HCT116 (cell line): ENCODE data around the gene BRINP3. TPM values are rescaled to one million over a fixed set of nuclear protein-coding genes. Genes with fewer than 3 reads are reported as not detected.

Source experiments
- ATAC-seq: fragments of 200-7000 bp; cut with Tn5 transposase; 2 replicates; pipeline ENCODE4 v1.9.1; 2020; ENCODE audit warnings: mild to moderate bottlenecking, moderate library complexity
- BruUV-seq: library from RNA; stranded (reverse); fragments of 400-500 nt; replicated peaks from 2 replicates; lab custom pipeline; 2021; lab: Mats Ljungman, UMichigan
- CTCF ChIA-PET: fragments of 300-600 bp; sonication (Branson Sonifier 250); formaldehyde crosslinking; loops from one replicate; lab custom pipeline; 2021; ENCODE audit warnings: antibody characterized with exemption; lab: Charles Lee
- POLR2A ChIA-PET: fragments of 300-600, 350-600 bp; sonication (Branson Sonifier 250); formaldehyde crosslinking; loops from one replicate; lab custom pipeline; 2021; ENCODE audit warnings: antibody characterized with exemption; lab: Charles Lee
- RAD21 ChIA-PET, 2 experiments: fragments of 300-600 bp; sonication (Branson Sonifier 250); formaldehyde crosslinking; loops; one replicate each; lab custom pipeline; 2023; ENCODE audit warnings: low total read pairs in 2 of 2; ENCODE audit not compliant: uncharacterized antibody in 2 of 2, unreplicated experiment in 2 of 2, low non-redundant PET in 1 of 2; lab: Charles Lee
- DNase-seq: peaks from one replicate; pipeline ENCODE4 v3.0.0-alpha.2; 2010; ENCODE audit warnings: low read depth, low spot score
- H2AFZ ChIP-seq: fragments of 200-600 bp; shearing (Covaris generic), sonication (generic); 2 replicates; pipeline ENCODE4 v1.6.1; 2017; ENCODE audit warnings: low read depth, mixed run types, mixed read lengths, antibody characterized with exemption, low read length; ENCODE audit not compliant: poor library complexity, severe bottlenecking
- H3K27ac ChIP-seq: 2 replicates; pipeline ENCODE4 v1.5.1; 2012; ENCODE audit warnings: low read depth, low read length
- H3K27me3 ChIP-seq: fragments of 200-600 bp; sonication (generic); 2 replicates; pipeline ENCODE4 v1.6.1; 2016; ENCODE audit warnings: mixed run types, low read length, mixed read lengths; ENCODE audit not compliant: insufficient read depth
- H3K36me3 ChIP-seq, 2 experiments: fragments of 200-500 bp in 1 of 2; fragments of 200-600 bp in 1 of 2; sonication (Bioruptor generic) in 1 of 2; sonication (generic) in 1 of 2; 2 replicates each; pipeline versions ENCODE4 v1.5.1 to v1.6.1; 2014 to 2016; ENCODE audit warnings: low read length in 2 of 2, inconsistent platforms in 1 of 2, mixed read lengths in 1 of 2, mixed run types in 1 of 2; ENCODE audit not compliant: insufficient read depth in 2 of 2, control insufficient read depth in 1 of 2
- H3K4me1 ChIP-seq, 2 experiments: fragments of 200-600 bp in 1 of 2; sonication (generic) in 1 of 2; 2 replicates each; pipeline versions ENCODE4 v1.5.1 to v1.6.1; 2012 to 2017; ENCODE audit warnings: low read length in 2 of 2, inconsistent platforms in 1 of 2, mild to moderate bottlenecking in 1 of 2, mixed read lengths in 1 of 2, mixed run types in 1 of 2, moderate library complexity in 1 of 2; ENCODE audit not compliant: insufficient read depth in 2 of 2, control insufficient read depth in 1 of 2
- H3K4me2 ChIP-seq: fragments of 200-600 bp; sonication (generic); 2 replicates; pipeline ENCODE4 v1.6.1; 2017; ENCODE audit warnings: mixed run types, low read length, mixed read lengths
- H3K4me3 ChIP-seq, 2 experiments: fragments of 200-600 bp in 1 of 2; sonication (generic) in 1 of 2; replicated peaks in 1 of 2; 2 replicates each; pipeline ENCODE4 v1.5.1; 2011 to 2016; ENCODE audit warnings: low read length in 2 of 2, control low read depth in 1 of 2, low read depth in 1 of 2, mild to moderate bottlenecking in 1 of 2, mixed read lengths in 1 of 2, mixed run types in 1 of 2
- H3K79me2 ChIP-seq: fragments of 200-600 bp; sonication (generic); 2 replicates; pipeline ENCODE4 v1.6.1; 2017; ENCODE audit warnings: mild to moderate bottlenecking, mixed run types, low read length, moderate library complexity, mixed read lengths; ENCODE audit not compliant: insufficient read depth
- H3K9ac ChIP-seq: fragments of 200-600 bp; sonication (generic); 2 replicates; pipeline ENCODE4 v1.6.1; 2016; ENCODE audit warnings: low read length, mixed read lengths
- H3K9me2 ChIP-seq: fragments of 200-600 bp; sonication (generic), shearing (Covaris generic); 2 replicates; pipeline ENCODE4 v1.6.1; 2017; ENCODE audit warnings: mixed run types, mild to moderate bottlenecking, moderate library complexity; ENCODE audit not compliant: insufficient read depth
- H3K9me3 ChIP-seq, 2 experiments: fragments of 200-500 bp in 1 of 2; fragments of 200-600 bp in 1 of 2; sonication (Bioruptor generic) in 1 of 2; sonication (generic) in 1 of 2; 2 replicates each; pipeline ENCODE4 v1.6.1; 2014 to 2017; ENCODE audit warnings: low read length in 2 of 2, mixed read lengths in 2 of 2, inconsistent platforms in 1 of 2, low read depth in 1 of 2, mild to moderate bottlenecking in 1 of 2, mixed run types in 1 of 2, moderate library complexity in 1 of 2; ENCODE audit not compliant: control insufficient read depth in 1 of 2, insufficient read depth in 1 of 2
- H4K20me1 ChIP-seq: fragments of 200-600 bp; sonication (generic), shearing (Covaris generic); 2 replicates; pipeline ENCODE4 v1.6.1; 2017; ENCODE audit warnings: mixed run types, mild to moderate bottlenecking, moderate library complexity; ENCODE audit not compliant: insufficient read depth
- CEBPB ChIP-seq: IDR thresholded peaks from 2 replicates; pipeline ENCODE4 v1.6.1; 2012; ENCODE audit warnings: low read depth
- EGR1 ChIP-seq: IDR thresholded peaks from 2 replicates; pipeline ENCODE4 v1.6.1; 2012; ENCODE audit warnings: low read depth
- ELF1 ChIP-seq: IDR thresholded peaks from 2 replicates; pipeline ENCODE4 v1.6.1; 2012; ENCODE audit warnings: low read depth, borderline replicate concordance
- EZH2phosphoT487 ChIP-seq: fragments of 200-600 bp; IDR thresholded peaks from 2 replicates; pipeline ENCODE4 v1.6.1; 2018; ENCODE audit warnings: antibody characterized with exemption, borderline replicate concordance
- FOSL1 ChIP-seq: IDR thresholded peaks from 2 replicates; pipeline ENCODE4 v1.6.1; 2012; ENCODE audit warnings: low read depth
- JUND ChIP-seq: IDR thresholded peaks from 2 replicates; pipeline ENCODE4 v1.6.1; 2012
- POLR2A ChIP-seq: IDR thresholded peaks from 2 replicates; pipeline ENCODE4 v1.7.0; 2011; ENCODE audit warnings: borderline replicate concordance; ENCODE audit not compliant: insufficient read depth, insufficient read length; ENCODE audit errors: extremely low read depth
- POLR2AphosphoS5 ChIP-seq: IDR thresholded peaks from 2 replicates; pipeline ENCODE4 v1.6.1; 2011; ENCODE audit warnings: mild to moderate bottlenecking, low read depth, low read length, moderate library complexity
- RAD21 ChIP-seq: IDR thresholded peaks from 2 replicates; pipeline ENCODE4 v1.6.1; 2012; ENCODE audit warnings: low read depth, mild to moderate bottlenecking
- SIN3A ChIP-seq: IDR thresholded peaks from 2 replicates; pipeline ENCODE4 v1.6.1; 2012; ENCODE audit warnings: low read depth
- SP1 ChIP-seq: IDR thresholded peaks from 2 replicates; pipeline ENCODE4 v1.6.1; 2012; ENCODE audit warnings: low read depth
- SRF ChIP-seq: IDR thresholded peaks from 2 replicates; pipeline ENCODE4 v1.6.1; 2012; ENCODE audit warnings: low read depth
- YY1 ChIP-seq: IDR thresholded peaks from 2 replicates; pipeline ENCODE4 v1.6.1; 2011; ENCODE audit warnings: low read length, low read depth, moderate library complexity, mild to moderate bottlenecking; ENCODE audit not compliant: insufficient replicate concordance; ENCODE audit errors: extremely low read depth
- ZFX ChIP-seq: fragments of 450-650 bp; IDR thresholded peaks from 2 replicates; pipeline ENCODE4 v1.6.1; 2017
- ZNF274 ChIP-seq: fragments of 200-500 bp; sonication (Bioruptor generic); IDR thresholded peaks from 2 replicates; pipeline ENCODE4 v1.6.1; 2014; ENCODE audit warnings: mild to moderate bottlenecking, low read depth, low read length, inconsistent platforms
- intact Hi-C: fragments of 100-400 bp; cut with micrococcal nuclease; formaldehyde crosslinking; loops from 2 replicates; pipeline ENCODE4 v1.10.0; 2022
- total RNA-seq: library from RNA; stranded (reverse); gene quantifications from one replicate; pipeline ENCODE4 v1.2.1, GENCODE V29; 2021; ENCODE audit not compliant: unreplicated experiment
- TF ChIP-seq, protein P1 (sequence below): IDR thresholded peaks from 2 replicates; pipeline ENCODE4 v1.6.1; 2012
- TF ChIP-seq, protein P2 (sequence below): IDR thresholded peaks from 2 replicates; pipeline ENCODE4 v1.6.1; 2011; ENCODE audit warnings: mild to moderate bottlenecking, low read length, moderate library complexity; ENCODE audit not compliant: insufficient replicate concordance; ENCODE audit errors: extremely low read depth
- TF ChIP-seq, protein P3 (sequence below): IDR thresholded peaks from 2 replicates; pipeline ENCODE4 v1.6.1; 2012
- TF ChIP-seq, protein P4 (sequence below), 3 experiments: fragments of 200-600 bp in 1 of 3; sonication (generic) in 1 of 3; IDR thresholded peaks in 2 of 3; conservative IDR thresholded peaks in 1 of 3; 2 replicates each; pipeline ENCODE4 v1.5.1; 2012 to 2017; ENCODE audit warnings: low read depth in 2 of 3, low read length in 2 of 3, antibody characterized with exemption in 1 of 3, borderline replicate concordance in 1 of 3, control low read depth in 1 of 3, mild to moderate bottlenecking in 1 of 3, mixed read lengths in 1 of 3, mixed run types in 1 of 3, moderate library complexity in 1 of 3; ENCODE audit not compliant: insufficient read depth in 1 of 3

The BRINP3 gene
- total RNA-seq, 1 experiment from 2014 or later: not detected

DNA sequence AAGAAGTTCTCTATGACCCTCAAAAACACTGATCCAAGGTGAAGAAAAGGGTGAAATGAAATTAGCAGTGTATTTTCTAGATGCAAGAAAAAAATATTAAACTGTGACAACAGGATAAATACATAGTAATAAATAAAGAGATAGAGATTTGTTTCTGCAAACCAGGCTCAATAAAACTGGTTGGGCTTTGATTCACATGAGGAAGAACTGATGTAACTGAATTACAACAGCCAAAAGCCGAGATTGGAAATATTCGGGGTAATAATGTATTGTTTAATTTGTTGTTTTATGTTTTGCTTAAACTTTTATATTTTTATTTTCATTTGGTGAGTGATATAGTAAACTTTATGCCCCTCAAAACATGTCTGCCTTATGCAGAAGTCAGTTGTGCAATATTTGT is 285.0 kb downstream of the BRINP3 start:
- ChIA-PET RAD21 (no interaction called here), POLR2A (no interaction called here), CTCF (no interaction called here)
- Histone ChIP-seq H3K27me3 (no peaks in the 10 kb centered on the region), H3K4me3 (no peak overlapping the region), H3K4me2 (no peak overlapping the region), H3K36me3 (no peaks in the 10 kb centered on the region), H3K9me3 (no peaks in the 10 kb centered on the region), H3K9ac (no peak overlapping the region), H4K20me1 (no peaks in the 10 kb centered on the region)
- BruUV-seq: no TSS peak
- ATAC-seq: no peak
- TF ChIP-seq SRF: no peak
- no peak for TF ChIP-seq POLR2A
- no peak for TF ChIP-seq SIN3A
- TF ChIP-seq POLR2AphosphoS5: no peak
- TF ChIP-seq ZFX: no peak
- TF ChIP-seq, protein P1, sequence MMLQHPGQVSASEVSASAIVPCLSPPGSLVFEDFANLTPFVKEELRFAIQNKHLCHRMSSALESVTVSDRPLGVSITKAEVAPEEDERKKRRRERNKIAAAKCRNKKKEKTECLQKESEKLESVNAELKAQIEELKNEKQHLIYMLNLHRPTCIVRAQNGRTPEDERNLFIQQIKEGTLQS: no peak
- TF ChIP-seq JUND: no peak
- TF ChIP-seq, protein P2, sequence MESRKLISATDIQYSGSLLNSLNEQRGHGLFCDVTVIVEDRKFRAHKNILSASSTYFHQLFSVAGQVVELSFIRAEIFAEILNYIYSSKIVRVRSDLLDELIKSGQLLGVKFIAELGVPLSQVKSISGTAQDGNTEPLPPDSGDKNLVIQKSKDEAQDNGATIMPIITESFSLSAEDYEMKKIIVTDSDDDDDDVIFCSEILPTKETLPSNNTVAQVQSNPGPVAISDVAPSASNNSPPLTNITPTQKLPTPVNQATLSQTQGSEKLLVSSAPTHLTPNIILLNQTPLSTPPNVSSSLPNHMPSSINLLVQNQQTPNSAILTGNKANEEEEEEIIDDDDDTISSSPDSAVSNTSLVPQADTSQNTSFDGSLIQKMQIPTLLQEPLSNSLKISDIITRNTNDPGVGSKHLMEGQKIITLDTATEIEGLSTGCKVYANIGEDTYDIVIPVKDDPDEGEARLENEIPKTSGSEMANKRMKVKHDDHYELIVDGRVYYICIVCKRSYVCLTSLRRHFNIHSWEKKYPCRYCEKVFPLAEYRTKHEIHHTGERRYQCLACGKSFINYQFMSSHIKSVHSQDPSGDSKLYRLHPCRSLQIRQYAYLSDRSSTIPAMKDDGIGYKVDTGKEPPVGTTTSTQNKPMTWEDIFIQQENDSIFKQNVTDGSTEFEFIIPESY: no peak
- TF ChIP-seq YY1: no peak
- TF ChIP-seq RAD21: no peak
- TF ChIP-seq ELF1: no peak
- no peak for TF ChIP-seq EZH2phosphoT487
- TF ChIP-seq CEBPB: no peak
- TF ChIP-seq EGR1: no peak
- no peak for TF ChIP-seq SP1
- no peak for TF ChIP-seq FOSL1
- TF ChIP-seq ZNF274: no peak
- TF ChIP-seq, protein P3, sequence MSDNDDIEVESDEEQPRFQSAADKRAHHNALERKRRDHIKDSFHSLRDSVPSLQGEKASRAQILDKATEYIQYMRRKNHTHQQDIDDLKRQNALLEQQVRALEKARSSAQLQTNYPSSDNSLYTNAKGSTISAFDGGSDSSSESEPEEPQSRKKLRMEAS: no peak
- TF ChIP-seq, protein P4, sequence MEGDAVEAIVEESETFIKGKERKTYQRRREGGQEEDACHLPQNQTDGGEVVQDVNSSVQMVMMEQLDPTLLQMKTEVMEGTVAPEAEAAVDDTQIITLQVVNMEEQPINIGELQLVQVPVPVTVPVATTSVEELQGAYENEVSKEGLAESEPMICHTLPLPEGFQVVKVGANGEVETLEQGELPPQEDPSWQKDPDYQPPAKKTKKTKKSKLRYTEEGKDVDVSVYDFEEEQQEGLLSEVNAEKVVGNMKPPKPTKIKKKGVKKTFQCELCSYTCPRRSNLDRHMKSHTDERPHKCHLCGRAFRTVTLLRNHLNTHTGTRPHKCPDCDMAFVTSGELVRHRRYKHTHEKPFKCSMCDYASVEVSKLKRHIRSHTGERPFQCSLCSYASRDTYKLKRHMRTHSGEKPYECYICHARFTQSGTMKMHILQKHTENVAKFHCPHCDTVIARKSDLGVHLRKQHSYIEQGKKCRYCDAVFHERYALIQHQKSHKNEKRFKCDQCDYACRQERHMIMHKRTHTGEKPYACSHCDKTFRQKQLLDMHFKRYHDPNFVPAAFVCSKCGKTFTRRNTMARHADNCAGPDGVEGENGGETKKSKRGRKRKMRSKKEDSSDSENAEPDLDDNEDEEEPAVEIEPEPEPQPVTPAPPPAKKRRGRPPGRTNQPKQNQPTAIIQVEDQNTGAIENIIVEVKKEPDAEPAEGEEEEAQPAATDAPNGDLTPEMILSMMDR (IDR thresholded peaks at IDR 0.05 in 2 of 3, conservative IDR thresholded peaks at IDR 0.05 in 1 of 3; ENCODE audit: borderline replicate concordance in 1 of 3, insufficient read depth in 1 of 3, low read depth in 2 of 3, low read length in 2 of 3): no peak
- TF ChIP-seq, all 23 proteins: peak for 0
- intact Hi-C loops: no loop called here
- H3K79me2 ChIP-seq: no peaks in the 10 kb centered on the region
- no peak overlapping the region for H2AFZ ChIP-seq
- H3K27ac ChIP-seq: no peak overlapping the region
- DNase-seq: no peak
- no peaks in the 10 kb centered on the region for H3K9me2 ChIP-seq
- H3K4me1 ChIP-seq: no peaks in the 10 kb centered on the region
